ENCODE data around the gene DNAJB6. TPM values are rescaled to one million over a fixed set of nuclear protein-coding genes. Genes with fewer than 3 reads are reported as not detected.

The DNAJB6 gene
- total RNA-seq, 2 donors from 2014 or later: 126 to 174 TPM

DNA sequence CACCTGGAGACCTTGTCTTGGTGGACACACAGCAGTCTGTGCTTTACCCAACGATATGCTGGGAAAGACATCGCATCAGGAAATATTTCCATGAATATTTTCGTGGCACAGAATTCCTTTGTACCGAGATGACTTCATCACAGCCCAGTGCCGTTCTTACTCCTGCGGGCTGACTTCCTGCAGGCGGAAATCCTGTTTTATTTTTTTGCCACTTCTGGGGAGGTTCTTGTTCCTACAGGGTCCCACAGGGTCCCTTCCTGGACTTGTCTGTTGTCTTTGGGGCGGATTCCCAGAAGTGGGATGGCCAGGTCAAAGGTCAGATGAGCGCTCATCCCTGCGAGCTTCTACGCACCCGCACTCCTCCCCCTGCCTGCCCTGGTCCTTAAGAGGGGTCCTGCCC lies 86.5 kb downstream of the DNAJB6 start:
- no peak for TF ChIP-seq CTCF (conservative IDR thresholded peaks at IDR 0.05)
- no peak overlapping the region for H3K4me3 Mint-ChIP-seq
- Histone ChIP-seq H3K4me3 (ENCODE audit: low read length) (no peak overlapping the region), H3K9ac (ENCODE audit: extremely low read depth, low read length, poor library complexity, severe bottlenecking) (no peak overlapping the region), H3K36me3 (ENCODE audit: control insufficient read depth, insufficient read depth, low read length) (no peaks in the 10 kb centered on the region), H3K9me3 (ENCODE audit: control insufficient read depth, low read length) (no peaks in the 10 kb centered on the region), H3K27ac (ENCODE audit: low read depth, low read length) (no peak overlapping the region), H3K4me1 (ENCODE audit: control insufficient read depth, insufficient read depth, low read length) (no peaks in the 10 kb centered on the region), H3K27me3 (ENCODE audit: control insufficient read depth, insufficient read depth, low read length, poor library complexity, severe bottlenecking) (no peaks in the 10 kb centered on the region)
- no peak overlapping the region for H3K27ac Mint-ChIP-seq
- WGBS, 2 experiments (ENCODE audit: insufficient coverage in 1 of 2, insufficient read length in 1 of 2): 87 to 92% methylated on average over 9 to 12 of the region's 12 CpGs
- H3K4me1 Mint-ChIP-seq: no peaks in the 10 kb centered on the region
- no peaks in the 10 kb centered on the region for H3K9me3 Mint-ChIP-seq
- no peak for DNase-seq
- H3K36me3 Mint-ChIP-seq (ENCODE audit: low read depth): peaks cover 12% of the 10 kb centered on the region
- H3K27me3 Mint-ChIP-seq (ENCODE audit: insufficient read depth): no peaks in the 10 kb centered on the region

GRCh38 chr7:157423886-157424565 lies 87.2 kb downstream of the DNAJB6 start:
- H3K27ac ChIP-seq (ENCODE audit: low read depth, low read length): no peak overlapping the region
- H3K4me3 ChIP-seq (ENCODE audit: low read length): no peak overlapping the region
- no peaks in the 10 kb centered on the region for H3K4me1 Mint-ChIP-seq
- no peak overlapping the region for H3K4me3 Mint-ChIP-seq
- H3K4me1 ChIP-seq (ENCODE audit: control insufficient read depth, insufficient read depth, low read length): no peaks in the 10 kb centered on the region
- H3K27me3 Mint-ChIP-seq (ENCODE audit: insufficient read depth): no peaks in the 10 kb centered on the region
- H3K27me3 ChIP-seq (ENCODE audit: control insufficient read depth, insufficient read depth, low read length, poor library complexity, severe bottlenecking): no peaks in the 10 kb centered on the region
- H3K9me3 ChIP-seq (ENCODE audit: control insufficient read depth, low read length): no peaks in the 10 kb centered on the region
- H3K36me3 ChIP-seq (ENCODE audit: control insufficient read depth, insufficient read depth, low read length): no peaks in the 10 kb centered on the region
- H3K36me3 Mint-ChIP-seq (ENCODE audit: low read depth): peaks cover 12% of the 10 kb centered on the region
- H3K9me3 Mint-ChIP-seq: no peaks in the 10 kb centered on the region
- no peak for TF ChIP-seq CTCF (conservative IDR thresholded peaks at IDR 0.05)
- no peak overlapping the region for H3K27ac Mint-ChIP-seq
- DNase-seq: no peak
- no peak overlapping the region for H3K9ac ChIP-seq (ENCODE audit: extremely low read depth, low read length, poor library complexity, severe bottlenecking)
- WGBS, 2 experiments (ENCODE audit: insufficient coverage in 1 of 2, insufficient read length in 1 of 2): 85 to 93% methylated on average over 14 to 31 of the region's 31 CpGs

DNA sequence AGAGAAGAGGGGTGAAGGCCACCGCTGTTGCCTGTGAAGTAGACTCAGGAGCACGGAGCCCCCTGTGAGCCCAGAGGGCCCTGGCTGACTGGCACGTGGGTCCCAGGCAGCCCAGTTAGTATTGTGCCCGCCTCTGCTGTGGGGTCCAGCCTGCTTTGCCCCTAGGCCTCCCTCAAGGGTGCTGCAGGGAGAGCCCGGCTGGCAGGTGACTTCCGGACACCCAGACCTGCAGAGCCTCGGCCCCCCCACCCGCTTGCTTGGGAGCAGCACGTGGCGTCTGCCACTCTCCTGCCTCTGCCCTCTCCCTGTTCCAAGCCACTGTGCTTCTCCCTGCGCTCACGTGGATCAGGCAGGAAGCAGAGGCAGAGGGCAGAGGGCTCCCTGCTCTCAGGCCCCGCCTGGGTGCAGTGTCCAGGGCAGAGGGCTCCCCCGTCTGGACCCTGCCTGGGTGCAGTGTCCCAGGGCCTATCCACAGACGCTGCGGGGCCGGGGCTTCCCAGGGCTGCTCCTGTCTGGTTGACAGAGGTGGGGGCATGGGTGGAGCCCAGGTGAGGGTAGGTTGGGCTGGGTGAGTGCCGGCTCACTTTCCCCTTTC lies 88.4 kb downstream of the DNAJB6 start:
- no peaks in the 10 kb centered on the region for H3K4me1 Mint-ChIP-seq
- TF ChIP-seq CTCF (conservative IDR thresholded peaks at IDR 0.05): no peak
- Histone ChIP-seq H3K27ac (ENCODE audit: low read depth, low read length) (no peak overlapping the region), H3K9ac (ENCODE audit: extremely low read depth, low read length, poor library complexity, severe bottlenecking) (no peak overlapping the region), H3K36me3 (ENCODE audit: control insufficient read depth, insufficient read depth, low read length) (no peaks in the 10 kb centered on the region), H3K9me3 (ENCODE audit: control insufficient read depth, low read length) (no peaks in the 10 kb centered on the region), H3K27me3 (ENCODE audit: control insufficient read depth, insufficient read depth, low read length, poor library complexity, severe bottlenecking) (no peaks in the 10 kb centered on the region), H3K4me1 (ENCODE audit: control insufficient read depth, insufficient read depth, low read length) (no peaks in the 10 kb centered on the region), H3K4me3 (ENCODE audit: low read length) (no peak overlapping the region)
- H3K27ac Mint-ChIP-seq: no peak overlapping the region
- no peaks in the 10 kb centered on the region for H3K27me3 Mint-ChIP-seq (ENCODE audit: insufficient read depth)
- 90 to 95% methylated on average over 8 to 17 of the region's 18 CpGs for WGBS, 2 experiments (ENCODE audit: insufficient coverage in 1 of 2, insufficient read length in 1 of 2)
- H3K4me3 Mint-ChIP-seq: no peak overlapping the region
- no peak for DNase-seq
- no peaks in the 10 kb centered on the region for H3K9me3 Mint-ChIP-seq
- H3K36me3 Mint-ChIP-seq (ENCODE audit: low read depth): peaks cover 5% of the 10 kb centered on the region
